ENCODE measurements around the gene ARHGAP26. TPM values are rescaled to one million over a fixed set of nuclear protein-coding genes. Genes with fewer than 3 reads are reported as not detected.

ARHGAP26 gene
- total and polyA plus RNA-seq, 2 donors (not counting 3 experiments of a cell fraction or from before 2014, with no cell fraction given): 3.1 to 16.2 TPM

GRCh38 chr5:143147902-143148301 is 377.7 kb downstream of the ARHGAP26 start:
- no peaks in the 10 kb centered on the region for H3K36me3 ChIP-seq (ENCODE audit: control insufficient read depth in 2 of 2, extremely low read depth in 1 of 2, insufficient read depth in 2 of 2, low read length in 2 of 2)
- no peak overlapping the region for H3K9ac ChIP-seq (replicated peaks; ENCODE audit: extremely low read depth, insufficient read depth, low read length)
- intact Hi-C loops (cut with micrococcal nuclease) (no loop called here), dilution Hi-C loops (cut with MboI; ENCODE audit: extremely low pct_ligation_motif_present, low sequenced_read_pairs) (no loop called here)
- no peak overlapping the region for H3K4me3 ChIP-seq (replicated peaks in 1 of 3; ENCODE audit: insufficient read depth in 1 of 3, low read depth in 1 of 3, low read length in 3 of 3)
- no peaks in the 10 kb centered on the region for H3K9me1 ChIP-seq (replicated peaks; ENCODE audit: control insufficient read depth, extremely low read depth, insufficient read depth, low read length)
- TF ChIP-seq MAX (IDR thresholded peaks at IDR 0.05; ENCODE audit: insufficient read depth, insufficient read length) (no peak), CTCF (IDR thresholded peaks at IDR 0.05; ENCODE audit: extremely low read depth in 1 of 2, insufficient read depth in 1 of 2, low read depth in 1 of 2, low read length in 2 of 2) (no peak), MYC (IDR thresholded peaks at IDR 0.05; ENCODE audit: low read depth, low read length) (no peak), EZH2 (IDR thresholded peaks at IDR 0.05; ENCODE audit: borderline replicate concordance, low read depth, low read length, severe bottlenecking) (no peak), POLR2AphosphoS5 (IDR thresholded peaks at IDR 0.05; ENCODE audit: insufficient read depth, low read depth, low read length) (no peak), FOS (IDR thresholded peaks at IDR 0.05; ENCODE audit: borderline replicate concordance, insufficient read depth, low read length) (no peak), POLR2A (IDR thresholded peaks at IDR 0.05; ENCODE audit: low read depth, low read length) (no peak), JUN (IDR thresholded peaks at IDR 0.05; ENCODE audit: borderline replicate concordance, insufficient read depth, insufficient read length, low read depth) (no peak), GATA2 (IDR thresholded peaks at IDR 0.05; ENCODE audit: insufficient read depth, insufficient read length, low read depth, low read length) (no peak)
- H3K27me3 ChIP-seq (ENCODE audit: control insufficient read depth in 2 of 2, insufficient read depth in 2 of 2, low read length in 2 of 2): no peaks in the 10 kb centered on the region
- no peak overlapping the region for H2AFZ ChIP-seq (ENCODE audit: low read depth, low read length)
- ChIA-PET POLR2A (no interaction called here), CTCF (no interaction called here)
- no peaks in the 10 kb centered on the region for H3K4me1 ChIP-seq (ENCODE audit: control insufficient read depth, extremely low read depth, insufficient read depth, low read length)
- DNase-seq (ENCODE audit: low read depth, low spot score) (no peak), FAIRE-seq (no peak)
- BruUV-seq (replicated peaks): no TSS peak
- no peak overlapping the region for H3K27ac ChIP-seq (ENCODE audit: insufficient read depth, low read depth, low read length)
- no peaks in the 10 kb centered on the region for H3K79me2 ChIP-seq (ENCODE audit: control insufficient read depth, insufficient read depth, low read length)
- no peaks in the 10 kb centered on the region for H3K9me3 ChIP-seq (replicated peaks; ENCODE audit: control insufficient read depth, insufficient read depth, low read length)
- H4K20me1 ChIP-seq (replicated peaks; ENCODE audit: control insufficient read depth, extremely low read depth, insufficient read depth, low read length): no peaks in the 10 kb centered on the region
- H3K4me2 ChIP-seq (ENCODE audit: insufficient read depth, low read length): no peak overlapping the region
